Left lobe of liver (tissue), 2 donors: Measurements from ENCODE around the gene UBAP1L. TPM values are rescaled to one million over a fixed set of nuclear protein-coding genes. Genes with fewer than 3 reads are reported as not detected.
"Not testable (repeated sequence)": the region's sequence is repeated elsewhere in the genome, so short reads cannot be mapped to it uniquely, and the experiment has no call there.

Source experiments
- ATAC-seq: fragments of 200-7000 bp; cut with Tn5 transposase; one replicate; pipeline ENCODE4 v1.9.1; 2020; ENCODE audit warnings: mild to moderate bottlenecking, moderate library complexity
- DNase-seq: peaks from one replicate; pipeline ENCODE4 v3.0.0-alpha.2; 2020; ENCODE audit warnings: low spot score
- total RNA-seq: library from RNA; stranded (reverse); gene quantifications from one replicate; pipeline ENCODE4 v1.2.1, GENCODE V29; 2021
- donor health status: DM: no; HTN: no; CAD: no; lungs with moderate emphysema.
- donor health status: DM: no; HTN: yes; CAD: no.

Gene UBAP1L
- total RNA-seq, 1 donor from 2014 or later, result 5.5 TPM

GRCh38 chr15:65100442-65100841 is 14.6 kb downstream of the UBAP1L start:
- ATAC-seq, result no peak
- DNase-seq, result peak; percentile 35

GRCh38 chr15:65099801-65100200 is 15.2 kb downstream of the UBAP1L start:
- peak; percentile 27 for DNase-seq
- ATAC-seq, result not testable (repeated sequence)

- DNase-seq, result peak; percentile 26
These were observed 15.7 kb downstream of the UBAP1L start for GRCh38 chr15:65099336-65099735.

GRCh38 chr15:65097651-65098263 is 17.2 kb downstream of the UBAP1L start:
- ATAC-seq (no peak), DNase-seq (peak; percentile 21)

More at GRCh38 chr15:65099336-65099735, 15.7 kb downstream of the UBAP1L start:
- ATAC-seq, result no peak

- no peak for ATAC-seq
- DNase-seq, result peak; percentile 33
These were observed 18.3 kb downstream of the UBAP1L start for GRCh38 chr15:65096481-65097385.

GRCh38 chr15:65095747-65096104 is 19.3 kb downstream of the UBAP1L start:
- ATAC-seq (no peak), DNase-seq (peak; percentile 33)

GRCh38 chr15:65095011-65095746 is 19.8 kb downstream of the UBAP1L start:
- peak; percentile 54 for ATAC-seq
- DNase-seq, result peak; percentile 63

GRCh38 chr15:65094294-65094995 is 20.6 kb downstream of the UBAP1L start:
- DNase-seq (peak; percentile 69), ATAC-seq (peak; percentile 70)

GRCh38 chr15:65093793-65094170 is 21.2 kb downstream of the UBAP1L start:
- ATAC-seq, DNase-seq: not testable (repeated sequence)

GRCh38 chr15:65092911-65093792 is 21.8 kb downstream of the UBAP1L start:
- no peak for ATAC-seq
- DNase-seq, result no peak

- ATAC-seq, result no peak
- DNase-seq, result no peak
These were observed 22.8 kb downstream of the UBAP1L start for GRCh38 chr15:65091946-65092770.

- DNase-seq (peak; percentile 88), ATAC-seq (peak; percentile 42)
These were observed 25.7 kb downstream of the UBAP1L start for GRCh38 chr15:65089206-65089824.

- ATAC-seq (peak; percentile 69), DNase-seq (peak; percentile 84)
These were observed 26.4 kb downstream of the UBAP1L start for GRCh38 chr15:65088643-65089021.

GRCh38 chr15:65087873-65088642 is 26.9 kb downstream of the UBAP1L start:
- DNase-seq, result peak; percentile 82
- ATAC-seq, result peak; percentile 72

- ATAC-seq (peak; percentile 36), DNase-seq (peak; percentile 76)
These were observed 27.6 kb downstream of the UBAP1L start for GRCh38 chr15:65087411-65087810.

- ATAC-seq, result no peak
- no peak for DNase-seq
These were observed 28.3 kb downstream of the UBAP1L start for GRCh38 chr15:65086680-65087111.

- DNase-seq (no peak), ATAC-seq (no peak)
These were observed 28.9 kb downstream of the UBAP1L start for GRCh38 chr15:65085990-65086679.
